ENCODE results near the gene NR2F1. TPM values are rescaled to one million over a fixed set of nuclear protein-coding genes. Genes with fewer than 3 reads are reported as not detected.

The NR2F1 gene
- total RNA-seq, 1 donor from 2014 or later = not detected

- DNase-seq (ENCODE audit: low spot score) = no peak
- Mint-ChIP-seq H3K9me3 (no peaks in the 10 kb centered on the region), H3K27me3 (ENCODE audit: insufficient read depth) (peaks cover 53% of the 10 kb centered on the region), H3K27ac (no peak overlapping the region), H3K36me3 (ENCODE audit: low read depth) (no peaks in the 10 kb centered on the region), H3K4me1 (ENCODE audit: low read depth) (peaks cover 19% of the 10 kb centered on the region), H3K4me3 (no peak overlapping the region)
- intact Hi-C loops (cut with micrococcal nuclease) = loop anchor here (1.0 to 10.0 kb wide), 2 partner anchors 1268 to 1703 kb away; partner anchors contain the start of gene MCTP1
Observed at GRCh38 chr5:93582167-93582462, 907 bp upstream of the NR2F1 start.

GRCh38 chr5:93583439-93583767 lies 381 bp downstream of the NR2F1 start:
- intact Hi-C loops (cut with micrococcal nuclease) = loop anchor here (10.0 kb wide), 1 partner anchor 1701 kb away; the partner anchor contains the start of gene MCTP1
- H3K27me3 Mint-ChIP-seq (ENCODE audit: insufficient read depth) = peaks cover 51% of the 10 kb centered on the region
- peak overlapping the region; percentile 76 for H3K27ac Mint-ChIP-seq
- DNase-seq (ENCODE audit: low spot score) = no peak
- H3K4me3 Mint-ChIP-seq = no peak overlapping the region
- peaks cover 19% of the 10 kb centered on the region for H3K4me1 Mint-ChIP-seq (ENCODE audit: low read depth)
- H3K36me3 Mint-ChIP-seq (ENCODE audit: low read depth) = no peaks in the 10 kb centered on the region
- no peaks in the 10 kb centered on the region for H3K9me3 Mint-ChIP-seq

GRCh38 chr5:93583768-93584595 lies 960 bp downstream of the NR2F1 start:
- intact Hi-C loops (cut with micrococcal nuclease) = loop anchor here (10.0 kb wide), 1 partner anchor 1701 kb away; the partner anchor contains the start of gene MCTP1
- no peak for DNase-seq (ENCODE audit: low spot score)
- no peaks in the 10 kb centered on the region for H3K9me3 Mint-ChIP-seq
- H3K27ac Mint-ChIP-seq = peak overlapping the region; percentile 76
- no peak overlapping the region for H3K4me3 Mint-ChIP-seq
- peaks cover 50% of the 10 kb centered on the region for H3K27me3 Mint-ChIP-seq (ENCODE audit: insufficient read depth)
- H3K4me1 Mint-ChIP-seq (ENCODE audit: low read depth) = peaks cover 19% of the 10 kb centered on the region
- peaks cover 4% of the 10 kb centered on the region for H3K36me3 Mint-ChIP-seq (ENCODE audit: low read depth)

DNA sequence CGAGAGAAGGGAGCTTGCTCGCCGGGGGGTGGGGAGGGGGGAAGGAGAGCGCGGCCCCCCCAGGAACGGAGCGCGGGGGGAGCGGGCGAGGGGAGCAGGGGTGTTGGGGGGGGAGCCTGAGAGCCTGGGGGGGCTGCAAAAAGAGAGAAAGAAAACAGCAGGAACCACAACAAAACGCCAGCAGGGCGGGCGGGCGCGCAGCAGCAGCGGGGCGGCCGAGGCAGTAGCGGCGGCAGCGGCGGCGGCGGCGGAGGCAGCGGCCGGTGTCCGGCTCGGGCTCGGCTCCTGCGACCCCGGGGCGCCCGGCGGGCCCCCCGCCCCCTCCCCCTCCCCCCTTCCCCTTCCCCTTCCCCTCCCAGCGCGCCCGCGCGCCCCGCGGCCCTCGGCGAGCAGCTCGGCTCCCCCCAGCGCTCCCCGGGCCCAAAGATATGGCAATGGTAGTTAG lies 1.6 kb downstream of the NR2F1 start:
- H3K9me3 Mint-ChIP-seq = no peaks in the 10 kb centered on the region
- no peak for DNase-seq (ENCODE audit: low spot score)
- H3K27me3 Mint-ChIP-seq (ENCODE audit: insufficient read depth) = peaks cover 53% of the 10 kb centered on the region
- peaks cover 5% of the 10 kb centered on the region for H3K36me3 Mint-ChIP-seq (ENCODE audit: low read depth)
- intact Hi-C loops (cut with micrococcal nuclease) = loop anchor here (10.0 kb wide), 1 partner anchor 1700 kb away; the partner anchor contains the start of gene MCTP1
- H3K4me3 Mint-ChIP-seq = no peak overlapping the region
- H3K27ac Mint-ChIP-seq = no peak overlapping the region
- peaks cover 19% of the 10 kb centered on the region for H3K4me1 Mint-ChIP-seq (ENCODE audit: low read depth)

DNA sequence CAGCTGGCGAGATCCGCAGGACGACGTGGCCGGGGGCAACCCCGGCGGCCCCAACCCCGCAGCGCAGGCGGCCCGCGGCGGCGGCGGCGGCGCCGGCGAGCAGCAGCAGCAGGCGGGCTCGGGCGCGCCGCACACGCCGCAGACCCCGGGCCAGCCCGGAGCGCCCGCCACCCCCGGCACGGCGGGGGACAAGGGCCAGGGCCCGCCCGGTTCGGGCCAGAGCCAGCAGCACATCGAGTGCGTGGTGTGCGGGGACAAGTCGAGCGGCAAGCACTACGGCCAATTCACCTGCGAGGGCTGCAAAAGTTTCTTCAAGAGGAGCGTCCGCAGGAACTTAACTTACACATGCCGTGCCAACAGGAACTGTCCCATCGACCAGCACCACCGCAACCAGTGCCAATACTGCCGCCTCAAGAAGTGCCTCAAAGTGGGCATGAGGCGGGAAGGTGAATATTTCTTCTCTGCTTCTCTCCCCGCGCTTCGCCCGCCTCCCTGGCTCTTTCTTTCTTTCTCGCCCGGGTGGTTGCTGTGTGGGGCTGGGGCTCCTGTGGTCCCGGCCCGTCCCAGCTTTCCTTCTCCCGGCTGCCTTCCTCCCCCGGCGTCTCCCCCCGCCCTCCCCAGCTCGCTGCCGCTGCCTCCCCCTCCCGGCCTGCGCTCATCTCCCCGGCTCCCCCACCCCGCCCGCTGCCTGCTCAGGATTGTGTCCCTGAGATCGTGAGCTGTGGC lies 2.2 kb downstream of the NR2F1 start:
- no peak for DNase-seq (ENCODE audit: low spot score)
- intact Hi-C loops (cut with micrococcal nuclease) = loop anchor here (10.0 kb wide), 1 partner anchor 1700 kb away; the partner anchor contains the start of gene MCTP1
- H3K27ac Mint-ChIP-seq = peak overlapping the region; percentile 83
- H3K27me3 Mint-ChIP-seq (ENCODE audit: insufficient read depth) = peaks cover 52% of the 10 kb centered on the region
- H3K4me1 Mint-ChIP-seq (ENCODE audit: low read depth) = peaks cover 17% of the 10 kb centered on the region
- H3K36me3 Mint-ChIP-seq (ENCODE audit: low read depth) = peaks cover 5% of the 10 kb centered on the region
- H3K9me3 Mint-ChIP-seq = no peaks in the 10 kb centered on the region
- no peak overlapping the region for H3K4me3 Mint-ChIP-seq

DNA sequence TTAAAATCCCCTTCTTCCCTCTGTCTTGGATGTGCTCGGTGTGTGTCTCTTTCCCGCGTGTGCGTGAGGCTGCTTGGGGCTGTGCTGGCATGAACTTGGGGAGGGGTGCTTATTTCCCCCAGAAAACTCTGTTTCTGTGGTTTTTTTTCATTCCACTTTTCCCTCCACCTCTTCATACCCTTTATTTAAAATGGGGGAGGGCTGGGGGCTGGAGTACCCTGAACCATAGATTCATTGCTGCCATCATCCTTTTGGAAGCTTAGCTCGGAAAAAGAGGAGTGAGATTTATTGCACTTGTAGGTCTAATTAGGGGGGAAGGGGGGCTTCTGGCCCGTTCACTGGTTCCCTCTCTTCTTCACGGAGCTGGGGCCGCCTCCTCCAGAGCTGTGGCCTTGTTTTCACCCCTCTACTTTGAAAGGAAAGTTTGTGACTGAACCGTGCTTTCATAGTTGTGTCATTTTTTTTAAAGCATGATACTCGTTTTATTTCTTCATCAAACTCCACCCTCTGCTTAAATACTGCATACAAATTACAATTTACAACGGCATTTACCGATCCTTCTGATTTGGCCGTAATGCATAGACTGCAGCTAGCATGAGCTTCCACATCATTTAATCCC lies 2.9 kb downstream of the NR2F1 start:
- intact Hi-C loops (cut with micrococcal nuclease) = loop anchor here (1.0 to 10.0 kb wide), 4 partner anchors 10 to 1699 kb away; partner anchors contain the start of gene MCTP1
- Mint-ChIP-seq H3K4me3 (peak overlapping the region; percentile 74), H3K4me1 (ENCODE audit: low read depth) (peaks cover 11% of the 10 kb centered on the region), H3K9me3 (no peaks in the 10 kb centered on the region), H3K36me3 (ENCODE audit: low read depth) (peaks cover 5% of the 10 kb centered on the region), H3K27ac (peak overlapping the region; percentile 83), H3K27me3 (ENCODE audit: insufficient read depth) (peaks cover 52% of the 10 kb centered on the region)
- DNase-seq (ENCODE audit: low spot score) = no peak

- no peak for DNase-seq (ENCODE audit: low spot score)
- H3K4me3 Mint-ChIP-seq = peak overlapping the region; percentile 49
- intact Hi-C loops (cut with micrococcal nuclease) = loop anchor here (1.0 to 10.0 kb wide), 4 partner anchors 11 to 1698 kb away; partner anchors contain the start of gene MCTP1
- peak overlapping the region; percentile 34 for H3K27ac Mint-ChIP-seq
- H3K36me3 Mint-ChIP-seq (ENCODE audit: low read depth) = peaks cover 5% of the 10 kb centered on the region
- peaks cover 8% of the 10 kb centered on the region for H3K4me1 Mint-ChIP-seq (ENCODE audit: low read depth)
- no peaks in the 10 kb centered on the region for H3K9me3 Mint-ChIP-seq
- H3K27me3 Mint-ChIP-seq (ENCODE audit: insufficient read depth) = peaks cover 56% of the 10 kb centered on the region
Observed at GRCh38 chr5:93586736-93587596, 3.9 kb downstream of the NR2F1 start.

DNA sequence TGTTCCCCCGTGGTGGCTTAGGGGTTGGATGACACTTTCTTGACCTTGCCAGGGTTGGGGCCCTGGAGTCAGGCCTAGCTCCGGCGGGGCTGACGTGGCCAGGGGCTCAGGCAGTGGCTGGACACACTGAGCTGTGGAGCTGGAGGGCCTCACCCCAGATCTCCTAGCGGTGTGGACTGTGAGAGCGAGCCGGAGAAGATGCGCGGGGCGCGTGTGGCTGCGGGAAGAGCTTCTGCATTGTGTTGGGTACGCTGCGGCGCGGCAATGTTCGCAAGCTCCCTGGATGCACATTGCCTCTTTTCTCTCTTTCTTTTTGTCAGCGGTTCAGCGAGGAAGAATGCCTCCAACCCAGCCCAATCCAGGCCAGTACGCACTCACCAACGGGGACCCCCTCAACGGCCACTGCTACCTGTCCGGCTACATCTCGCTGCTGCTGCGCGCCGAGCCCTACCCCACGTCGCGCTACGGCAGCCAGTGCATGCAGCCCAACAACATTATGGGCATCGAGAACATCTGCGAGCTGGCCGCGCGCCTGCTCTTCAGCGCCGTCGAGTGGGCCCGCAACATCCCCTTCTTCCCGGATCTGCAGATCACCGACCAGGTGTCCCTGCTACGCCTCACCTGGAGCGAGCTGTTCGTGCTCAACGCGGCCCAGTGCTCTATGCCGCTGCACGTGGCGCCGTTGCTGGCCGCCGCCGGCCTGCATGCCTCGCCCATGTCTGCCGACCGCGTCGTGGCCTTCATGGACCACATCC lies 4.8 kb downstream of the NR2F1 start:
- Mint-ChIP-seq H3K27me3 (ENCODE audit: insufficient read depth) (peaks cover 62% of the 10 kb centered on the region), H3K9me3 (no peaks in the 10 kb centered on the region), H3K4me3 (peak overlapping the region; percentile 49), H3K4me1 (ENCODE audit: low read depth) (peaks cover 8% of the 10 kb centered on the region), H3K27ac (peak overlapping the region; percentile 34), H3K36me3 (ENCODE audit: low read depth) (peaks cover 5% of the 10 kb centered on the region)
- DNase-seq (ENCODE audit: low spot score) = no peak
- intact Hi-C loops (cut with micrococcal nuclease) = loop anchor here (2.0 to 10.0 kb wide), 2 partner anchors 15 to 1697 kb away; partner anchors contain the start of gene MCTP1

- peaks cover 69% of the 10 kb centered on the region for H3K27me3 Mint-ChIP-seq (ENCODE audit: insufficient read depth)
- H3K27ac Mint-ChIP-seq = peak overlapping the region; percentile 78
- no peak for DNase-seq (ENCODE audit: low spot score)
- peaks cover 8% of the 10 kb centered on the region for H3K4me1 Mint-ChIP-seq (ENCODE audit: low read depth)
- no peaks in the 10 kb centered on the region for H3K9me3 Mint-ChIP-seq
- peaks cover 5% of the 10 kb centered on the region for H3K36me3 Mint-ChIP-seq (ENCODE audit: low read depth)
- intact Hi-C loops (cut with micrococcal nuclease) = loop anchor here (10.0 kb wide), 1 partner anchor 1696 kb away; the partner anchor contains the start of gene MCTP1
- no peak overlapping the region for H3K4me3 Mint-ChIP-seq
Observed at GRCh38 chr5:93588352-93589151, 5.5 kb downstream of the NR2F1 start.

DNA sequence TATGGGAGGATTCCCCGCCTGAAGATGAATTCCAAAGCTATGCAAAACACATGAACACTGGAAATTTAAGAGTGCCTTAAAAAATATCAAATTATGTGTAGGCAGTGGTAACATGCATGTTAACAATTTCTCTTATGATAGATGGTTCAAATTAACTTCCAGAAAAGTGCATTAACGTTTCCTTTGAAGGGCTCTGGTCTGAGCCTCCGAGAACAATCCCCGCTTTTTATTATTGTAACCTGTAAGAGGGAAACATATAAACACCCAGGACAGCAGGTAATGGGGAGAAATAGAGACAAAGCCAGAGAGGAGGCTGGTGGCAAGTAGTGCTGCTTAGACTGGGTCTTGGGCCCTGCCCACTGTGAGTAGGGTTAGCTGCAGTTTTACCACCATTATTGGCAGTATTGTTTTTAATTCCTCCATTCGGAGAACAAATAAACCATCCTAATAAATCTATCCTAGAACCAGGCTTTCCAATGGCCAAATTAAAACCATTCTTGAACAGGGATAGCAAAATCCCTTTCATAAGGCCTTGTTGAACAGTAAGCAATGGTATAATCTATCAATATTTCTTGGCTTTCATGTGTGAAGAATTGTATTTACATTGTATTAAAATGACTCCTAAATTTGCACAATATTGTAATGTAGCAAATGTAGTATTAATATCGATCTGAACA lies 6.3 kb downstream of the NR2F1 start:
- no peaks in the 10 kb centered on the region for H3K9me3 Mint-ChIP-seq
- peaks cover 77% of the 10 kb centered on the region for H3K27me3 Mint-ChIP-seq (ENCODE audit: insufficient read depth)
- H3K27ac Mint-ChIP-seq = peak overlapping the region; percentile 78
- intact Hi-C loops (cut with micrococcal nuclease) = loop anchor here (10.0 kb wide), 1 partner anchor 1696 kb away; the partner anchor contains the start of gene MCTP1
- no peak for DNase-seq (ENCODE audit: low spot score)
- H3K36me3 Mint-ChIP-seq (ENCODE audit: low read depth) = peaks cover 6% of the 10 kb centered on the region
- no peak overlapping the region for H3K4me3 Mint-ChIP-seq
- H3K4me1 Mint-ChIP-seq (ENCODE audit: low read depth) = peaks cover 8% of the 10 kb centered on the region

Measured in activated T-helper 1 cell treated with anti-CD3 and anti-CD28 coated beads, Interleukin-12 subunit alpha, Interleukin-12 subunit beta, Interleukin-2, Interleukin-4 antibody, amounts not matched to agents 30 ng/mL and 10 ng/mL and 1 ng/mL, durations not matched to agents 14 hours and 24 hours and 36 hours (primary cell).